K562 (cell line): ENCODE results near the gene KRT35. TPM values are rescaled to one million over a fixed set of nuclear protein-coding genes. Genes with fewer than 3 reads are reported as not detected.

ENCODE experiments used
- ATAC-seq: fragments of 200-7000 bp; cut with Tn5 transposase; 3 replicates; pipeline ENCODE4 v1.9.1; 2020; ENCODE audit warnings: moderate library complexity
- BruUV-seq: library from RNA; stranded (reverse); fragments of 400-500 nt; replicated peaks from 2 replicates; lab custom pipeline; 2021; lab: Mats Ljungman, UMichigan
- CTCF ChIA-PET: fragments of 300-600 bp; formaldehyde crosslinking; extraction: SDS; loops from one replicate; lab custom pipeline; 2021; ENCODE audit warnings: low intra/inter-chr PET ratio; lab: Yijun Ruan, JAX
- POLR2A ChIA-PET: fragments of 300-600, 350-650 bp; sonication (Branson Sonifier 250); formaldehyde crosslinking; extraction: SDS; loops from one replicate; lab custom pipeline; 2021; ENCODE audit warnings: antibody characterized with exemption, inconsistent platforms; lab: Yijun Ruan, JAX
- DNase-seq, 4 experiments: peaks; one replicate each; pipeline versions ENCODE4 v3.0.0 to v3.0.0-alpha.2; 2011 to 2018; ENCODE audit warnings: low spot score in 3 of 4, mixed read lengths in 3 of 4; ENCODE audit errors: extremely low read depth in 1 of 4
- FAIRE-seq: peaks from 2 replicates; lab custom pipeline; 2011; peaks lifted over from hg19 to GRCh38; lab: Jason Lieb, UNC
- H2AFZ ChIP-seq: 2 replicates; pipeline ENCODE4 v1.6.0; 2011; ENCODE audit warnings: low read depth, low read length, control low read depth, inconsistent platforms
- H3K27ac ChIP-seq: fragments of 200-600 bp; 3 replicates; pipeline ENCODE4 v1.8.0; 2011; ENCODE audit warnings: low read depth, mild to moderate bottlenecking, control low read depth, inconsistent platforms, low read length, moderate library complexity, mixed read lengths; ENCODE audit errors: extremely low read depth
- H3K27me3 ChIP-seq, 2 experiments: fragments of 300-600 bp in 1 of 2; 2 replicates in 1 of 2; 3 replicates in 1 of 2; pipeline versions ENCODE4 v1.6.0 to v1.8.0; 2011; ENCODE audit warnings: inconsistent platforms in 2 of 2, low read length in 2 of 2, mild to moderate bottlenecking in 1 of 2, mixed read lengths in 1 of 2, moderate library complexity in 1 of 2; ENCODE audit not compliant: control insufficient read depth in 2 of 2, insufficient read depth in 2 of 2
- H3K36me3 ChIP-seq: fragments of 300-600 bp; 3 replicates; pipeline ENCODE4 v1.8.0; 2011; ENCODE audit warnings: mild to moderate bottlenecking, low read length, inconsistent platforms; ENCODE audit not compliant: control insufficient read depth, insufficient read depth
- H3K4me1 ChIP-seq, 2 experiments: fragments of 200-600 bp in 1 of 2; replicated peaks in 1 of 2; 2 replicates in 1 of 2; 3 replicates in 1 of 2; pipeline versions ENCODE4 v1.5.1 to v1.8.0; 2011; ENCODE audit warnings: inconsistent platforms in 2 of 2, low read length in 2 of 2, mild to moderate bottlenecking in 1 of 2, mixed read lengths in 1 of 2, moderate library complexity in 1 of 2; ENCODE audit not compliant: control insufficient read depth in 2 of 2, insufficient read depth in 2 of 2
- H3K4me2 ChIP-seq: 2 replicates; pipeline ENCODE4 v1.6.1; 2011; ENCODE audit warnings: low read length, control low read depth, inconsistent platforms, mixed read lengths; ENCODE audit not compliant: insufficient read depth
- H3K4me3 ChIP-seq: fragments of 200-600 bp; sonication (generic), shearing (Covaris generic); 2 replicates; pipeline ENCODE4 v1.5.1; 2016; ENCODE audit warnings: control low read depth, inconsistent platforms
- H3K79me2 ChIP-seq: fragments of 200-600 bp; 3 replicates; pipeline ENCODE4 v1.8.0; 2011; ENCODE audit warnings: low read length, inconsistent platforms; ENCODE audit not compliant: control insufficient read depth, insufficient read depth
- H3K9ac ChIP-seq, 2 experiments: 2 replicates each; pipeline versions ENCODE4 v1.6.0 to v1.6.1; 2011; ENCODE audit warnings: low read depth in 2 of 2, low read length in 2 of 2, control low read depth in 1 of 2, inconsistent platforms in 1 of 2, mild to moderate bottlenecking in 1 of 2, mixed read lengths in 1 of 2; ENCODE audit not compliant: insufficient read depth in 1 of 2
- H3K9me1 ChIP-seq: one replicate; pipeline ENCODE4 v1.6.0; 2011; ENCODE audit warnings: inconsistent platforms, mild to moderate bottlenecking, low read length, moderate library complexity; ENCODE audit not compliant: control insufficient read depth, insufficient read depth
- H3K9me3 ChIP-seq: replicated peaks from 2 replicates; pipeline ENCODE4 v1.5.1; 2011; ENCODE audit warnings: low read depth, low read length, inconsistent platforms; ENCODE audit not compliant: control insufficient read depth, insufficient read depth
- H4K20me1 ChIP-seq: replicated peaks from 2 replicates; pipeline ENCODE4 v1.6.1; 2011; ENCODE audit warnings: low read length, inconsistent platforms, mixed read lengths; ENCODE audit not compliant: control insufficient read depth, insufficient read depth
- EGR1 ChIP-seq: fragments of 450-650 bp; conservative IDR thresholded peaks from 2 replicates; pipeline ENCODE4 v1.6.1; 2017; ENCODE audit warnings: mild to moderate bottlenecking
- HIVEP1 ChIP-seq: fragments of 250-450 bp; sonication (Bioruptor Pico); IDR thresholded peaks from 2 replicates; pipeline ENCODE4 v1.4.0; 2020; ENCODE audit warnings: mild to moderate bottlenecking
- LARP7 ChIP-seq: fragments of 450-650 bp; IDR thresholded peaks from 2 replicates; pipeline ENCODE4 v1.6.1; 2016
- MECOM ChIP-seq: fragments of 250-450 bp; sonication (Bioruptor Pico); IDR thresholded peaks from 2 replicates; pipeline ENCODE4 v1.8.0; 2022; ENCODE audit warnings: inconsistent platforms
- POLR3G ChIP-seq: IDR thresholded peaks from 2 replicates; pipeline ENCODE4 v1.6.1; 2011; ENCODE audit not compliant: insufficient read length, insufficient replicate concordance; ENCODE audit errors: extremely low read depth
- PTBP1 ChIP-seq: fragments of 200-400 bp; formaldehyde crosslinking; IDR thresholded peaks from 2 replicates; pipeline ENCODE4 v1.6.1; 2017; ENCODE audit warnings: low read depth, low read length
- SMC3 ChIP-seq: conservative IDR thresholded peaks from 2 replicates; pipeline ENCODE4 v1.6.1; 2011; ENCODE audit warnings: low read depth, low read length, improper control_type of control experiment; ENCODE audit not compliant: insufficient read depth
- ZNF165 ChIP-seq: fragments of 250-450 bp; sonication (Bioruptor Pico); IDR thresholded peaks from 2 replicates; pipeline ENCODE4 v1.4.0; 2020; ENCODE audit warnings: borderline replicate concordance
- WGBS: fragments of 100-300 bp; shearing (Covaris generic); methylation state at CpG from one replicate; pipeline ENCODE4 v1.1.6; 2016; ENCODE audit warnings: low coverage, mixed read lengths; ENCODE audit not compliant: insufficient coverage; ENCODE audit errors: missing lambda C conversion rate; 5-methylcytosine and 5-hydroxymethylcytosine counted together
- in situ Hi-C: fragments of 300-500 bp; cut with MboI; formaldehyde crosslinking; loops from 4 replicates; pipeline ENCODE4 v1.15.0; 2018; ENCODE audit warnings: inconsistent platforms, mixed read lengths
- intact Hi-C: fragments of 100-400 bp; cut with micrococcal nuclease; formaldehyde crosslinking; loops from 2 replicates; pipeline ENCODE4 v1.14.2; 2022
- polyA plus RNA-seq, 8 experiments: library from polyadenylated mRNA; depleted of rRNA in 4 of 8; stranded (reverse) in 5 of 8; unstranded in 3 of 8; fragments of >200 nt; fragmentation: Nextera tagmentation in 2 of 8; fragmentation: Illumina TruSeq in 1 of 8; extraction: Ambion mirVana in 2 of 8; extraction: Trizol in 1 of 8; gene quantifications; 2 replicates each; pipeline versions ENCODE4 v1.2.1 to v1.2.3, GENCODE V29; 2011 to 2014; ENCODE audit warnings: inconsistent platforms in 1 of 8, missing spikeins in 1 of 8
- total RNA-seq, 7 experiments: library from RNA; depleted of rRNA in 6 of 7; stranded (reverse); fragments of >200 nt in 6 of 7; fragmentation: Illumina TruSeq in 2 of 7; extraction: Trizol in 2 of 7; gene quantifications; 2 replicates each; pipeline versions ENCODE4 v1.2.1 to v1.2.3, GENCODE V29; 2011 to 2021; ENCODE audit warnings: low replicate concordance in 1 of 7
- TF ChIP-seq, protein P1 (sequence below): fragments of 250-450 bp; sonication (Bioruptor Pico); IDR thresholded peaks from 2 replicates; pipeline ENCODE4 v1.4.0; 2020; ENCODE audit warnings: mild to moderate bottlenecking, moderate library complexity, borderline replicate concordance
- TF ChIP-seq, protein P2 (sequence below): sonication (generic); formaldehyde crosslinking; IDR thresholded peaks from 2 replicates; pipeline ENCODE4 v1.8.0; 2022; ENCODE audit warnings: mild to moderate bottlenecking, missing genetic modification reagents
- TF ChIP-seq, protein P3 (sequence below): fragments of 250-450 bp; sonication (Bioruptor Pico); IDR thresholded peaks from 2 replicates; pipeline ENCODE4 v1.5.1; 2021; ENCODE audit warnings: mild to moderate bottlenecking

KRT35 gene
- total and polyA plus RNA-seq, 9 of the 15 experiments (the other 6 are each of a cell fraction or from before 2014, with no cell fraction given) = not detected

DNA sequence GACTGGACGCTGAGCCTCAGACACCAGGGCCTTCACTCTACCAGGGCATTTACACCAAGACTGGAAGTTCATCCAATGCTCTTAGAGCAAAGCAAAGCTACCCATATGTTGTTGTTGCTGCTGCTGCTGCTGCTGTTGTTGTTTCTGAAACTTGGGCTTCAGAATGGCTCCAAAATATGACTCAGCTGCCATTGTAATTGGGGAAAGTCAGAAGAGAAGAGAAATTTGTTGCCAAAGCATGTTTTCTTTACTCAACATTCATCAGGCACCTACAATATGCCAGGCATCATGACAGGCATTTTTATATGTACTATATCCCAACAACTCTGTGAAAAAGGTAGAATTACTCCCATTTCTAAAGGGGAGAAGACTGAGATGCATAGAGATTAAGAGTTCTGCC, 25.7 kb downstream of the KRT35 start:
- DNase-seq (no peak), ATAC-seq (no peak), FAIRE-seq (no peak)
- Histone ChIP-seq H2AFZ (no peak overlapping the region), H3K4me3 (no peak overlapping the region), H4K20me1 (no peaks in the 10 kb centered on the region), H3K4me2 (no peak overlapping the region), H3K27ac (no peak overlapping the region), H3K9me3 (no peaks in the 10 kb centered on the region; the same call in 1 of the 2 replicates), H3K4me1 (no peaks in the 10 kb centered on the region; a peak in 1 of 5 replicates), H3K27me3 (peaks cover 0 to 5% of the 10 kb centered on the region in 2 experiments; a peak in 2 of 5 replicates), H3K9me1 (no peaks in the 10 kb centered on the region), H3K9ac (no peak overlapping the region), H3K36me3 (no peaks in the 10 kb centered on the region), H3K79me2 (no peaks in the 10 kb centered on the region)
- 0% methylated on average over 1 of the region's 1 CpG for WGBS
- ChIA-PET POLR2A (interaction anchor here (0.7 kb wide), 1 partner anchor 31 kb away, joined by 3 read pairs; no protein-coding TSS in a partner anchor), CTCF (no interaction called here)
- intact Hi-C loops (no loop called here), in situ Hi-C loops (no loop called here)
- BruUV-seq = no TSS peak
- TF ChIP-seq EGR1 (no peak), HIVEP1 (no peak), MECOM (CRISPR knock-in tag) (no peak), POLR3G (no peak), ZNF165 (no peak), PTBP1 (no peak), LARP7 (no peak), SMC3 (no peak)
- TF ChIP-seq, protein P1, sequence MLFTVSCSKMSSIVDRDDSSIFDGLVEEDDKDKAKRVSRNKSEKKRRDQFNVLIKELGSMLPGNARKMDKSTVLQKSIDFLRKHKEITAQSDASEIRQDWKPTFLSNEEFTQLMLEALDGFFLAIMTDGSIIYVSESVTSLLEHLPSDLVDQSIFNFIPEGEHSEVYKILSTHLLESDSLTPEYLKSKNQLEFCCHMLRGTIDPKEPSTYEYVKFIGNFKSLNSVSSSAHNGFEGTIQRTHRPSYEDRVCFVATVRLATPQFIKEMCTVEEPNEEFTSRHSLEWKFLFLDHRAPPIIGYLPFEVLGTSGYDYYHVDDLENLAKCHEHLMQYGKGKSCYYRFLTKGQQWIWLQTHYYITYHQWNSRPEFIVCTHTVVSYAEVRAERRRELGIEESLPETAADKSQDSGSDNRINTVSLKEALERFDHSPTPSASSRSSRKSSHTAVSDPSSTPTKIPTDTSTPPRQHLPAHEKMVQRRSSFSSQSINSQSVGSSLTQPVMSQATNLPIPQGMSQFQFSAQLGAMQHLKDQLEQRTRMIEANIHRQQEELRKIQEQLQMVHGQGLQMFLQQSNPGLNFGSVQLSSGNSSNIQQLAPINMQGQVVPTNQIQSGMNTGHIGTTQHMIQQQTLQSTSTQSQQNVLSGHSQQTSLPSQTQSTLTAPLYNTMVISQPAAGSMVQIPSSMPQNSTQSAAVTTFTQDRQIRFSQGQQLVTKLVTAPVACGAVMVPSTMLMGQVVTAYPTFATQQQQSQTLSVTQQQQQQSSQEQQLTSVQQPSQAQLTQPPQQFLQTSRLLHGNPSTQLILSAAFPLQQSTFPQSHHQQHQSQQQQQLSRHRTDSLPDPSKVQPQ (CRISPR knock-in tag) = no peak
- TF ChIP-seq, protein P2, sequence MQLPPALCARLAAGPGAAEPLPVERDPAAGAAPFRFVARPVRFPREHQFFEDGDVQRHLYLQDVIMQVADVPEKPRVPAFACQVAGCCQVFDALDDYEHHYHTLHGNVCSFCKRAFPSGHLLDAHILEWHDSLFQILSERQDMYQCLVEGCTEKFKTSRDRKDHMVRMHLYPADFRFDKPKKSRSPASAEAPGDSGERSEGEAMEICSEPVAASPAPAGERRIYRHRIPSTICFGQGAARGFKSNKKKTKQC (CRISPR knock-in tag) = no peak
- TF ChIP-seq, protein P3, sequence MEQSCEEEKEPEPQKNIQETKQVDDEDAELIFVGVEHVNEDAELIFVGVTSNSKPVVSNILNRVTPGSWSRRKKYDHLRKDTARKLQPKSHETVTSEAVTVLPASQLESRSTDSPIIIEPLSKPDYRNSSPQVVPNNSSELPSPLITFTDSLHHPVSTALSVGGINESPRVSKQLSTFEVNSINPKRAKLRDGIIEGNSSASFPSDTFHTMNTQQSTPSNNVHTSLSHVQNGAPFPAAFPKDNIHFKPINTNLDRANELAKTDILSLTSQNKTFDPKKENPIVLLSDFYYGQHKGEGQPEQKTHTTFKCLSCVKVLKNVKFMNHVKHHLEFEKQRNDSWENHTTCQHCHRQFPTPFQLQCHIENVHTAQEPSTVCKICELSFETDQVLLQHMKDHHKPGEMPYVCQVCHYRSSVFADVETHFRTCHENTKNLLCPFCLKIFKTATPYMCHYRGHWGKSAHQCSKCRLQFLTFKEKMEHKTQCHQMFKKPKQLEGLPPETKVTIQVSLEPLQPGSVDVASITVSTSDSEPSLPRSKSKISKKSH (CRISPR knock-in tag) = no peak
